ENCODE measurements around the gene TKT. TPM values are rescaled to one million over a fixed set of nuclear protein-coding genes. Genes with fewer than 3 reads are reported as not detected.

Gene TKT
- total and polyA plus RNA-seq, 9 donors = 62.6 to 279 (median 208) TPM

- no peak overlapping the region for H3K27ac ChIP-seq
Observed at GRCh38 chr3:53252096-53252946, 3.5 kb downstream of the TKT start.

DNA sequence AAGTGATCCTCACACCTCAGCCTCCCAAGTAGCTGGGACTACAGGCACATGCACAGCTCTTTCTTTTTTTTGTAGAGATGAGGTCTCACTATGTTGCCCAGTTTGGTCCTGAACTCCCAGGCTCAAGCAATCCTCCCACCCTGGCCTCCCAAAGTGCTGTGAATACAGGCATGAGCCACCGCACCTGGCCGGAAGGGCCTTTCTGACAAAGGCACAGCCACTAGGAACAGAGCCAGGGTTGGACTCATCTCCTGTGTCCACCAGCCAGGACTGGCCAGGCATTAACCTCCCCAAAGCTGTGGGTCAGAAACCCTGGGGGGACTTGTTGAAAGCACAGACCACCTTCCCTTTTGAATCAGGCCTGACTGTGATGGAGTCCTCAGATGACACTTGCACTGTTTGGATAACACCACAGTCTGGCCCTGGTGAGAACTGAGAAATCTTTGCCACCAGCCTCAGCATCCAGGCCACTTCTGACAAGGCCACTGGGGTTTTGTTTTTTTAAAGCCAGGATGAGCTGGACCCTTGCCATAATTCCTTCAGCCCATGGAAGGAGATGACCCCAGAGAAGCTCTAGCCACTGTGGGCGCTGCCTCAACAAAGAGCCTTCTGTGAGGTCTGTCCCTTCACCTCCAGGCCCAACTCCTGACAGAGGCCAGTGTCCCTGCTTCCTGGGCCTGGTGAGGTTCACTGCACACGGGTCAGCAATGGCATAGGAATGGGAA is 4.8 kb downstream of the TKT start:
- H3K4me3 ChIP-seq = no peak overlapping the region
- no peak for DNase-seq
- TF ChIP-seq POLR2A (IDR thresholded peaks at IDR 0.05) (no peak), CTCF (IDR thresholded peaks at IDR 0.05) (no peak), EP300 (IDR thresholded peaks at IDR 0.05) (no peak)
- 82 to 86% (median 83%) methylated on average over 4 of the region's 4 CpGs for WGBS, 3 donors
- intact Hi-C loops (cut with DNase I) = loop anchor here in 1 of 4 donors (5.0 kb wide), 1 partner anchor 84 kb away; no protein-coding TSS in a partner anchor
- H3K27ac ChIP-seq = no peak overlapping the region
- no peaks in the 10 kb centered on the region for H3K9me3 ChIP-seq
- H3K27me3 ChIP-seq = no peaks in the 10 kb centered on the region
- peaks cover 10% of the 10 kb centered on the region for H3K4me1 ChIP-seq (ENCODE audit: insufficient read depth)
- no peaks in the 10 kb centered on the region for H3K36me3 ChIP-seq

More at GRCh38 chr3:53252096-53252946, 3.5 kb downstream of the TKT start:
- no peak for DNase-seq
- Histone ChIP-seq H3K27me3 (no peaks in the 10 kb centered on the region), H3K9me3 (no peaks in the 10 kb centered on the region), H3K4me1 (ENCODE audit: insufficient read depth) (peaks cover 10% of the 10 kb centered on the region), H3K4me3 (no peak overlapping the region), H3K36me3 (no peaks in the 10 kb centered on the region)
- 58 to 65% (median 61%) methylated on average over 10 of the region's 10 CpGs for WGBS, 3 donors
- intact Hi-C loops (cut with DNase I) = loop anchor here in 1 of 4 donors (5.0 kb wide), 1 partner anchor 85 kb away; no protein-coding TSS in a partner anchor
- TF ChIP-seq CTCF (IDR thresholded peaks at IDR 0.05) (no peak), EP300 (IDR thresholded peaks at IDR 0.05) (no peak), POLR2A (IDR thresholded peaks at IDR 0.05) (no peak)

DNA sequence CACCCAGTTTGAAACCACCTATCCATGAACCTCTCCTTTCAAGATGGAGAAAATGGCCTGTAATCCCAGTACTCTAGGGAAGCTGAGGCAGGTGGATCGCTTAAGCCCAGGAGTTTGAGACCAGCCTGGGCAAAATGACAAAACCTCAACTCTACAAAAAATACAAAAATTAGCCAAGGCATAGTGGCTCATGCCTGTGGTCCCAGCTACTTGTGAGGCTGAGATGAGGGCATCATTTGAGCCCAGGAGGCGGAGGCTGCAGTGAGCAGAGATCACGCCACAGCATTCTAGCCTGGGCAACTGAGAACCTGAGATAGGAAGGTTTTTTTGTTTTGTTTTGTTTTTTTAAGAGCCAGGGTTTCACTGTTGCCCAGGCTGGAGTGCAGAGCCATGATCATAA is 5.4 kb downstream of the TKT start:
- no peak overlapping the region for H3K27ac ChIP-seq
- intact Hi-C loops (cut with DNase I) = loop anchor here in 1 of 4 donors (5.0 kb wide), 1 partner anchor 83 kb away; no protein-coding TSS in a partner anchor
- peaks cover 10% of the 10 kb centered on the region for H3K4me1 ChIP-seq (ENCODE audit: insufficient read depth)
- no peaks in the 10 kb centered on the region for H3K36me3 ChIP-seq
- H3K27me3 ChIP-seq = no peaks in the 10 kb centered on the region
- 92 to 97% (median 94%) methylated on average over 3 of the region's 3 CpGs for WGBS, 3 donors
- no peak for DNase-seq
- H3K9me3 ChIP-seq = no peaks in the 10 kb centered on the region
- TF ChIP-seq CTCF (IDR thresholded peaks at IDR 0.05) (no peak), POLR2A (IDR thresholded peaks at IDR 0.05) (no peak), EP300 (IDR thresholded peaks at IDR 0.05) (no peak)
- no peak overlapping the region for H3K4me3 ChIP-seq

GRCh38 chr3:53248161-53248560 is 7.7 kb downstream of the TKT start:
- WGBS, 3 donors = 86 to 90% (median 89%) methylated on average over 6 of the region's 6 CpGs
- TF ChIP-seq EP300 (IDR thresholded peaks at IDR 0.05) = no peak
- TF ChIP-seq CTCF (IDR thresholded peaks at IDR 0.05) = no peak
- TF ChIP-seq POLR2A (IDR thresholded peaks at IDR 0.05) = no peak
- Histone ChIP-seq H3K36me3 (no peaks in the 10 kb centered on the region), H3K27me3 (no peaks in the 10 kb centered on the region), H3K4me1 (ENCODE audit: insufficient read depth) (peaks cover 12% of the 10 kb centered on the region), H3K27ac (no peak overlapping the region), H3K4me3 (no peak overlapping the region), H3K9me3 (no peaks in the 10 kb centered on the region)
- intact Hi-C loops (cut with DNase I) = no loop called here
- no peak for DNase-seq

All from ovary (tissue), 9 donors.